Lower lobe of right lung (tissue), 2 donors: ENCODE results near the gene CDK13. TPM values are rescaled to one million over a fixed set of nuclear protein-coding genes. Genes with fewer than 3 reads are reported as not detected.

ENCODE experiments used
- ATAC-seq, 2 donors: fragments of 200-7000 bp; cut with Tn5 transposase; one replicate each; pipeline ENCODE4 v1.9.1; 2020 to 2022; ENCODE audit warnings: mild to moderate bottlenecking in 2 of 2, moderate library complexity in 2 of 2
- DNase-seq: peaks from one replicate; pipeline ENCODE4 v3.0.0-alpha.2; 2020
- H3K27ac ChIP-seq: fragments of 200-600 bp; one replicate; pipeline ENCODE4 v1.8.0; 2022
- H3K27me3 ChIP-seq: fragments of 200-600 bp; one replicate; pipeline ENCODE4 v1.8.0; 2022; ENCODE audit warnings: low read depth
- H3K36me3 ChIP-seq: fragments of 200-600 bp; one replicate; pipeline ENCODE4 v1.8.0; 2022; ENCODE audit warnings: mild to moderate bottlenecking
- H3K4me1 ChIP-seq: fragments of 200-600 bp; one replicate; pipeline ENCODE4 v1.8.0; 2022
- H3K4me3 ChIP-seq: fragments of 200-600 bp; one replicate; pipeline ENCODE4 v1.8.0; 2022; ENCODE audit warnings: mild to moderate bottlenecking
- H3K9me3 ChIP-seq: fragments of 200-600 bp; one replicate; pipeline ENCODE4 v1.8.0; 2022
- CTCF ChIP-seq: fragments of 200-600 bp; IDR thresholded peaks from one replicate; pipeline ENCODE4 v1.8.0; 2022; ENCODE audit warnings: antibody characterized with exemption, mild to moderate bottlenecking
- intact Hi-C: fragments of 100-400 bp; cut with DNase I; formaldehyde crosslinking; loops from one replicate; pipeline ENCODE4 v1.11.0; 2022
- total RNA-seq: library from RNA; stranded (reverse); fragmentation: NEBNext Ultra II Directional; extraction: Animal tissue kit (Norgen Biotek cat#: 25700); gene quantifications from one replicate; pipeline ENCODE4 v1.2.1, GENCODE V29; 2021
- donor health status: DM: no; HTN: yes; CAD: no; lungs with severe emphysema.

CDK13 gene
- total RNA-seq, 1 donor from 2014 or later = 53.2 TPM

GRCh38 chr7:39948375-39948955, 1.6 kb upstream of the CDK13 start:
- no peak for TF ChIP-seq CTCF
- intact Hi-C loops = no loop called here
- H3K4me3 ChIP-seq = peak overlapping the region; percentile 71
- H3K9me3 ChIP-seq = no peaks in the 10 kb centered on the region
- no peaks in the 10 kb centered on the region for H3K27me3 ChIP-seq
- peak overlapping the region; percentile 97 for H3K27ac ChIP-seq
- DNase-seq (no peak), ATAC-seq (no peak)
- peaks cover 17% of the 10 kb centered on the region for H3K4me1 ChIP-seq
- H3K36me3 ChIP-seq = no peaks in the 10 kb centered on the region

GRCh38 chr7:39948956-39949928, 814 bp upstream of the CDK13 start:
- TF ChIP-seq CTCF = no peak
- peaks cover 25% of the 10 kb centered on the region for H3K4me1 ChIP-seq
- ATAC-seq (peak; percentile 92 to 96), DNase-seq (peak; percentile 99)
- intact Hi-C loops = no loop called here
- H3K36me3 ChIP-seq = no peaks in the 10 kb centered on the region
- H3K27ac ChIP-seq = peak overlapping the region; percentile 97
- H3K27me3 ChIP-seq = no peaks in the 10 kb centered on the region
- H3K9me3 ChIP-seq = no peaks in the 10 kb centered on the region
- H3K4me3 ChIP-seq = peak overlapping the region; percentile 71

- H3K36me3 ChIP-seq = no peaks in the 10 kb centered on the region
- peak; percentile 28 to 32 for ATAC-seq
- H3K9me3 ChIP-seq = no peaks in the 10 kb centered on the region
- H3K27me3 ChIP-seq = no peaks in the 10 kb centered on the region
- DNase-seq = peak; percentile 79
- H3K4me1 ChIP-seq = peaks cover 39% of the 10 kb centered on the region
- intact Hi-C loops = no loop called here
- peak overlapping the region; percentile 71 for H3K4me3 ChIP-seq
- no peak for TF ChIP-seq CTCF
- H3K27ac ChIP-seq = peak overlapping the region; percentile 97
These were observed 593 bp downstream of the CDK13 start for GRCh38 chr7:39950473-39951225.

- H3K4me1 ChIP-seq = peaks cover 44% of the 10 kb centered on the region
- no peaks in the 10 kb centered on the region for H3K9me3 ChIP-seq
- H3K27ac ChIP-seq = peak overlapping the region; percentile 97
- DNase-seq (peak; percentile 76), ATAC-seq (peak; percentile 20 to 31)
- intact Hi-C loops = no loop called here
- H3K36me3 ChIP-seq = no peaks in the 10 kb centered on the region
- H3K27me3 ChIP-seq = no peaks in the 10 kb centered on the region
- H3K4me3 ChIP-seq = peak overlapping the region; percentile 71
- TF ChIP-seq CTCF = peak; percentile 45
These were observed 1.5 kb downstream of the CDK13 start for GRCh38 chr7:39951226-39952194.
